Gastrocnemius medialis (tissue), 4 donors: ENCODE measurements around the gene SYCP3. TPM values are rescaled to one million over a fixed set of nuclear protein-coding genes. Genes with fewer than 3 reads are reported as not detected.
A peak's percentile ranks its signal among the peaks of the same experiment; 100 is the strongest.

ENCODE experiments used
- ATAC-seq, 2 donors: fragments of 150-250 bp; one replicate each; pipeline ENCODE4 v1.9.1; 2016
- DNase-seq, 2 donors: peaks; one replicate each; pipeline ENCODE4 v3.0.0-alpha.2; 2019
- H3K27ac ChIP-seq, 4 donors: fragments of 200-600 bp; sonication (generic); 1 replicate in 1 of 4; 2 replicates in 3 of 4; pipeline ENCODE4 v1.5.1; 2016 to 2018; ENCODE audit warnings: mild to moderate bottlenecking in 2 of 4, moderate library complexity in 1 of 4
- H3K27me3 ChIP-seq, 3 donors: fragments of 200-600 bp; sonication (generic) in 2 of 3; 1 replicate in 1 of 3; 2 replicates in 2 of 3; pipeline versions ENCODE4 v1.5.1 to v1.6.0; 2016 to 2019; ENCODE audit warnings: mild to moderate bottlenecking in 1 of 3, moderate library complexity in 1 of 3
- H3K36me3 ChIP-seq, 2 donors: fragments of 200-600 bp; sonication (generic) in 1 of 2; one replicate each; pipeline ENCODE4 v1.5.1; 2017 to 2018
- H3K4me1 ChIP-seq, 2 donors: fragments of 200-600 bp; sonication (generic) in 1 of 2; one replicate each; pipeline ENCODE4 v1.5.1; 2016 to 2017; ENCODE audit warnings: mild to moderate bottlenecking in 2 of 2
- H3K4me3 ChIP-seq, 4 donors: fragments of 200-600 bp; sonication (generic) in 3 of 4; 1 replicate in 1 of 4; 2 replicates in 3 of 4; pipeline ENCODE4 v1.5.1; 2016 to 2019; ENCODE audit warnings: mild to moderate bottlenecking in 2 of 4
- H3K9me3 ChIP-seq, 3 donors: fragments of 200-600 bp; sonication (generic) in 2 of 3; 1 replicate in 1 of 3; 2 replicates in 2 of 3; pipeline ENCODE4 v1.5.1; 2016 to 2019
- CTCF ChIP-seq, 5 experiments: fragments of 450-650 bp in 3 of 5; fragments of 200-600 bp in 2 of 5; sonication (generic) in 2 of 5; IDR thresholded peaks in 4 of 5; conservative IDR thresholded peaks in 1 of 5; 1 replicate in 4 of 5; 2 replicates in 1 of 5; pipeline ENCODE4 v1.5.1; 2016 to 2019; ENCODE audit warnings: antibody characterized with exemption in 5 of 5, mild to moderate bottlenecking in 3 of 5, moderate library complexity in 3 of 5
- POLR2A ChIP-seq, 2 donors: fragments of 450-650 bp; IDR thresholded peaks; one replicate each; pipeline ENCODE4 v1.6.1; 2017; ENCODE audit warnings: antibody characterized with exemption in 2 of 2, mild to moderate bottlenecking in 2 of 2, moderate library complexity in 2 of 2
- in situ Hi-C, 4 donors: fragments of 200-750 bp; cut with MboI; loops; one replicate each; pipeline versions ENCODE4 v1.15.0 to v1.8.0; 2017; ENCODE audit warnings: low sequenced_read_pairs in 4 of 4
- intact Hi-C: fragments of 100-400 bp; cut with DNase I; formaldehyde crosslinking; loops from one replicate; pipeline ENCODE4 v1.15.1; 2023; ENCODE audit warnings: low total_unique reads
- total RNA-seq, 4 donors: library from RNA; depleted of rRNA; stranded (reverse); fragments of >200 nt; gene quantifications; one replicate each; pipeline versions ENCODE4 v1.1.0 to v1.2.3, GENCODE V29; 2016

The SYCP3 gene
- under 1 TPM in 1 of 4 donors, not detected in 3; 0.66 TPM for total RNA-seq

GRCh38 chr12:101738920-101739665, at the start of gene SYCP3:
TSS of gene SYCP3 (minus strand) at chr12:101739462. CDS start at chr12:101737935, 1,527 bp downstream.
- ATAC-seq: no peak
- no peak for DNase-seq
- peaks cover 0 to 25% of the 10 kb centered on the region in 2 donors for H3K36me3 ChIP-seq

GRCh38 chr12:101785671-101786070, 46.4 kb upstream of the SYCP3 start:
- TF ChIP-seq POLR2A (IDR thresholded peaks at IDR 0.05) (no peak), CTCF (IDR thresholded peaks at IDR 0.05 in 4 of 5, conservative IDR thresholded peaks at IDR 0.05 in 1 of 5) (no peak)
- Histone ChIP-seq H3K4me1 (peaks cover 17 to 35% of the 10 kb centered on the region in 2 donors), H3K4me3 (no peak overlapping the region), H3K27me3 (no peaks in the 10 kb centered on the region), H3K36me3 (peaks cover 0 to 11% of the 10 kb centered on the region in 2 donors), H3K9me3 (no peaks in the 10 kb centered on the region), H3K27ac (peak overlapping the region in 2 of 4 donors; percentile 26 to 90)
- intact Hi-C loops: no loop called here
- in situ Hi-C loops: no loop called here
- DNase-seq (no peak), ATAC-seq (no peak)

More at GRCh38 chr12:101738920-101739665, at the start of gene SYCP3:
- intact Hi-C loops: no loop called here
- no peaks in the 10 kb centered on the region for H3K4me1 ChIP-seq
- H3K9me3 ChIP-seq: no peaks in the 10 kb centered on the region
- no peaks in the 10 kb centered on the region for H3K27me3 ChIP-seq
- no peak within 1 kb of the TSS for H3K4me3 ChIP-seq
- H3K27ac ChIP-seq: no peak within 1 kb of the TSS
- in situ Hi-C loops: no loop called here
- TF ChIP-seq POLR2A (IDR thresholded peaks at IDR 0.05) (no peak), CTCF (IDR thresholded peaks at IDR 0.05 in 4 of 5, conservative IDR thresholded peaks at IDR 0.05 in 1 of 5) (no peak)

GRCh38 chr12:101784376-101784775, 45.1 kb upstream of the SYCP3 start:
- no peak for ATAC-seq
- Histone ChIP-seq H3K27ac (peak overlapping the region; percentile 70 to 90 (median 78)), H3K36me3 (peaks cover 0 to 11% of the 10 kb centered on the region in 2 donors), H3K27me3 (no peaks in the 10 kb centered on the region), H3K9me3 (no peaks in the 10 kb centered on the region), H3K4me3 (no peak overlapping the region), H3K4me1 (peaks cover 17 to 35% of the 10 kb centered on the region in 2 donors)
- in situ Hi-C loops: loop anchor here in 1 of 4 donors (5.0 kb wide), 1 partner anchor 43 kb away; no protein-coding TSS in a partner anchor
- TF ChIP-seq POLR2A (IDR thresholded peaks at IDR 0.05) (no peak), CTCF (IDR thresholded peaks at IDR 0.05 in 4 of 5, conservative IDR thresholded peaks at IDR 0.05 in 1 of 5) (no peak)
- intact Hi-C loops: no loop called here
- no peak for DNase-seq

- peak overlapping the region; percentile 70 to 90 (median 78) for H3K27ac ChIP-seq
- ATAC-seq (no peak), DNase-seq (no peak)
- H3K27me3 ChIP-seq: no peaks in the 10 kb centered on the region
- TF ChIP-seq POLR2A (IDR thresholded peaks at IDR 0.05) (no peak), CTCF (IDR thresholded peaks at IDR 0.05 in 4 of 5, conservative IDR thresholded peaks at IDR 0.05 in 1 of 5) (no peak)
- H3K4me3 ChIP-seq: no peak overlapping the region
- peaks cover 17 to 36% of the 10 kb centered on the region in 2 donors for H3K4me1 ChIP-seq
- peaks cover 0 to 11% of the 10 kb centered on the region in 2 donors for H3K36me3 ChIP-seq
- in situ Hi-C loops (loop anchor here in 1 of 4 donors (5.0 kb wide), 1 partner anchor 43 kb away; no protein-coding TSS in a partner anchor), intact Hi-C loops (no loop called here)
- H3K9me3 ChIP-seq: no peaks in the 10 kb centered on the region
Measured at GRCh38 chr12:101783838-101784237, 44.6 kb upstream of the SYCP3 start.
